ENCODE results near the gene ARHGAP45. TPM values are rescaled to one million over a fixed set of nuclear protein-coding genes. Genes with fewer than 3 reads are reported as not detected.

Gene ARHGAP45
- total RNA-seq, 4 donors from 2014 or later, result 17.8 to 28.3 (median 21.2) TPM

- H3K4me1 ChIP-seq, result peaks cover 9 to 19% (median 17%) of the 10 kb centered on the region in 4 donors
- no peaks in the 10 kb centered on the region for H3K9me3 ChIP-seq
- H3K27me3 ChIP-seq, result peaks cover 0 to 33% (median 0%) of the 10 kb centered on the region in 4 donors
- H3K36me3 ChIP-seq, result no peaks in the 10 kb centered on the region
- DNase-seq (ENCODE audit: extremely low spot score), result no peak
- no peak overlapping the region for H3K27ac ChIP-seq (replicated peaks in 1 of 4)
- TF ChIP-seq CTCF (IDR thresholded peaks at IDR 0.05), result no peak
- no peak for TF ChIP-seq POLR2AphosphoS5 (IDR thresholded peaks at IDR 0.05)
- TF ChIP-seq POLR2A (IDR thresholded peaks at IDR 0.05; ENCODE audit: low read depth), result no peak
- no peak for TF ChIP-seq EP300 (IDR thresholded peaks at IDR 0.05)
- 89% methylated on average over 26 of the region's 45 CpGs for WGBS
- intact Hi-C loops (cut with DNase I), result no loop called here
- H3K4me3 ChIP-seq, result no peak overlapping the region
Measured at GRCh38 chr19:1079566-1080111, 12.7 kb downstream of the ARHGAP45 start.

GRCh38 chr19:1080360-1081161 is 13.6 kb downstream of the ARHGAP45 start:
- H3K4me3 ChIP-seq, result no peak overlapping the region
- peaks cover 0 to 33% (median 0%) of the 10 kb centered on the region in 4 donors for H3K27me3 ChIP-seq
- intact Hi-C loops (cut with DNase I), result no loop called here
- no peak overlapping the region for H3K27ac ChIP-seq (replicated peaks in 1 of 4)
- DNase-seq (ENCODE audit: extremely low spot score), result no peak
- WGBS, result 94% methylated on average over 29 of the region's 50 CpGs
- TF ChIP-seq EP300 (IDR thresholded peaks at IDR 0.05) (no peak), POLR2A (IDR thresholded peaks at IDR 0.05; ENCODE audit: low read depth) (no peak), CTCF (IDR thresholded peaks at IDR 0.05) (no peak), POLR2AphosphoS5 (IDR thresholded peaks at IDR 0.05) (no peak)
- peaks cover 5 to 19% (median 17%) of the 10 kb centered on the region in 4 donors for H3K4me1 ChIP-seq
- H3K9me3 ChIP-seq, result no peaks in the 10 kb centered on the region
- H3K36me3 ChIP-seq, result peaks cover 0 to 1% (median 0%) of the 10 kb centered on the region in 4 donors

GRCh38 chr19:1081301-1082164 is 14.6 kb downstream of the ARHGAP45 start:
- H3K27ac ChIP-seq (replicated peaks in 1 of 4), result no peak overlapping the region
- no peaks in the 10 kb centered on the region for H3K9me3 ChIP-seq
- H3K4me1 ChIP-seq, result peaks cover 5 to 19% (median 17%) of the 10 kb centered on the region in 4 donors
- peak overlapping the region in 1 of 4 donors; percentile 22 for H3K4me3 ChIP-seq
- TF ChIP-seq EP300 (IDR thresholded peaks at IDR 0.05), result no peak
- no peak for TF ChIP-seq POLR2AphosphoS5 (IDR thresholded peaks at IDR 0.05)
- TF ChIP-seq POLR2A (IDR thresholded peaks at IDR 0.05; ENCODE audit: low read depth), result no peak
- no peak for TF ChIP-seq CTCF (IDR thresholded peaks at IDR 0.05)
- peaks cover 0 to 9% (median 7%) of the 10 kb centered on the region in 4 donors for H3K36me3 ChIP-seq
- no peak for DNase-seq (ENCODE audit: extremely low spot score)
- peaks cover 0 to 33% (median 0%) of the 10 kb centered on the region in 4 donors for H3K27me3 ChIP-seq
- 70% methylated on average over 36 of the region's 58 CpGs for WGBS
- intact Hi-C loops (cut with DNase I), result no loop called here

GRCh38 chr19:1082165-1082927 is 15.4 kb downstream of the ARHGAP45 start:
- H3K27ac ChIP-seq (replicated peaks in 1 of 4), result no peak overlapping the region
- H3K9me3 ChIP-seq, result no peaks in the 10 kb centered on the region
- peaks cover 0 to 33% (median 0%) of the 10 kb centered on the region in 4 donors for H3K27me3 ChIP-seq
- peaks cover 0 to 17% (median 12%) of the 10 kb centered on the region in 4 donors for H3K36me3 ChIP-seq
- peak overlapping the region in 3 of 4 donors; percentile 2 to 22 (median 17) for H3K4me3 ChIP-seq
- 38% methylated on average over 30 of the region's 51 CpGs for WGBS
- DNase-seq (ENCODE audit: extremely low spot score), result no peak
- H3K4me1 ChIP-seq, result peaks cover 5 to 22% (median 20%) of the 10 kb centered on the region in 4 donors
- intact Hi-C loops (cut with DNase I), result no loop called here
- no peak for TF ChIP-seq CTCF (IDR thresholded peaks at IDR 0.05)
- TF ChIP-seq EP300 (IDR thresholded peaks at IDR 0.05), result no peak
- no peak for TF ChIP-seq POLR2A (IDR thresholded peaks at IDR 0.05; ENCODE audit: low read depth)
- no peak for TF ChIP-seq POLR2AphosphoS5 (IDR thresholded peaks at IDR 0.05)
